Progenitor cell of endocrine pancreas (in vitro differentiated cells): ENCODE data around the gene RNF149. TPM values are rescaled to one million over a fixed set of nuclear protein-coding genes. Genes with fewer than 3 reads are reported as not detected.
A peak's percentile ranks its signal among the peaks of the same experiment; 100 is the strongest.

ENCODE experiments used
- DNase-seq: peaks from one replicate; pipeline ENCODE4 v3.0.0; 2021; ENCODE audit warnings: low spot score; ENCODE audit not compliant: unreplicated experiment
- H3K27ac Mint-ChIP-seq: 2 replicates; pipeline ENCODE4 v1.8.0; 2021; ENCODE audit warnings: mild to moderate bottlenecking, moderate library complexity, mixed read lengths
- H3K27me3 Mint-ChIP-seq: 2 replicates; pipeline ENCODE4 v1.8.0; 2021; ENCODE audit warnings: mixed read lengths
- H3K36me3 Mint-ChIP-seq: 2 replicates; pipeline ENCODE4 v1.8.0; 2022; ENCODE audit warnings: mixed read lengths; ENCODE audit not compliant: insufficient read depth
- H3K4me1 Mint-ChIP-seq: 2 replicates; pipeline ENCODE4 v1.8.0; 2021; ENCODE audit warnings: low read depth, mixed read lengths
- H3K4me3 Mint-ChIP-seq: 2 replicates; pipeline ENCODE4 v1.8.0; 2021; ENCODE audit warnings: low read depth, mild to moderate bottlenecking, moderate library complexity, mixed read lengths
- H3K9me3 Mint-ChIP-seq: 2 replicates; pipeline ENCODE4 v1.8.0; 2021; ENCODE audit warnings: low read depth, mixed read lengths
- total RNA-seq: library from RNA; stranded (reverse); gene quantifications from 2 replicates; pipeline ENCODE4 v1.2.1, GENCODE V29; 2021
- TF ChIP-seq, protein P1 (sequence below): fragments of 200-600 bp; sonication (generic); IDR thresholded peaks from one replicate; pipeline ENCODE4 v1.5.0; 2021; ENCODE audit warnings: antibody characterized with exemption, mild to moderate bottlenecking; ENCODE audit not compliant: unreplicated experiment

RNF149 gene
- total RNA-seq, 1 donor from 2014 or later = 51.5 TPM

DNA sequence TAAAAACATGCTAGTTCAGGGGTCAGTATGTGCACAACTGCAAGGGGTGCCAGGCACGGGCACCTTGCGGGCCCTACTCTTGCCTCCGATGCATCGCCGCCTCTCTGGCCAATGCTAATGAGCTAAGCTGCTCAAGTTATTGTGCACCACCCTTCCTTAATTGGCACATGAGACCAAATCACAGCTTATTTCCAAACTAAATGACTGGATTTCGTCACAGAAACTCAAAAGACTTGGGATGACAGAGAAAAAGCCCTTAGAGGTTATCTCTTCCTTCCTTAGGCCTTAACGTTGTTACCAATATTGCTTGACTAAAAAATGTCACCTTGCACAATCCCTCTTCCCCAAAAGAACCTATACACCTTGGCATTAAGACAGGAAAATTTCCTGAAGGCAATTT lies 7.7 kb downstream of the RNF149 start:
- DNase-seq = no peak
- peaks cover 25% of the 10 kb centered on the region for H3K4me1 Mint-ChIP-seq
- TF ChIP-seq, protein P1, sequence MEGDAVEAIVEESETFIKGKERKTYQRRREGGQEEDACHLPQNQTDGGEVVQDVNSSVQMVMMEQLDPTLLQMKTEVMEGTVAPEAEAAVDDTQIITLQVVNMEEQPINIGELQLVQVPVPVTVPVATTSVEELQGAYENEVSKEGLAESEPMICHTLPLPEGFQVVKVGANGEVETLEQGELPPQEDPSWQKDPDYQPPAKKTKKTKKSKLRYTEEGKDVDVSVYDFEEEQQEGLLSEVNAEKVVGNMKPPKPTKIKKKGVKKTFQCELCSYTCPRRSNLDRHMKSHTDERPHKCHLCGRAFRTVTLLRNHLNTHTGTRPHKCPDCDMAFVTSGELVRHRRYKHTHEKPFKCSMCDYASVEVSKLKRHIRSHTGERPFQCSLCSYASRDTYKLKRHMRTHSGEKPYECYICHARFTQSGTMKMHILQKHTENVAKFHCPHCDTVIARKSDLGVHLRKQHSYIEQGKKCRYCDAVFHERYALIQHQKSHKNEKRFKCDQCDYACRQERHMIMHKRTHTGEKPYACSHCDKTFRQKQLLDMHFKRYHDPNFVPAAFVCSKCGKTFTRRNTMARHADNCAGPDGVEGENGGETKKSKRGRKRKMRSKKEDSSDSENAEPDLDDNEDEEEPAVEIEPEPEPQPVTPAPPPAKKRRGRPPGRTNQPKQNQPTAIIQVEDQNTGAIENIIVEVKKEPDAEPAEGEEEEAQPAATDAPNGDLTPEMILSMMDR = no peak
- peaks cover 12% of the 10 kb centered on the region for H3K36me3 Mint-ChIP-seq
- no peaks in the 10 kb centered on the region for H3K9me3 Mint-ChIP-seq
- no peaks in the 10 kb centered on the region for H3K27me3 Mint-ChIP-seq
- H3K27ac Mint-ChIP-seq = no peak overlapping the region
- H3K4me3 Mint-ChIP-seq = no peak overlapping the region

DNA sequence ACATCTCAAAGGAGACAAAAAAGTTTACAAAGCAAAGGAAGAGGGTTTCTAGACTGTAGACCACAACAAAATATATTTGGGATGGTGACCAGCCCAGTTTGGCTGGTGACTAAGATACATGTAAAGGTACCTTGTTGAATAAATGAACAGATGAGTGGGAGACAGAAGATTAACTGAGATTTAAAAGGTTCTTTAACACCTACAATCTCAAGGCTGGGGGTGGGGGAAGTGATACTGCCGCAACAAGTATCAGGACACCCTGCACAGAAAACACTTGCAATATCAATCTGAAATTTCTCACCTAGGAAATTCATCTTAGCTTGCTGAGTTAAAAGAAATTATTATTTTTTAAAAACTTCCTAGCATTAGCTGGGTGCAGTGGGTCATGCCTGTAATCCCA lies 8.3 kb downstream of the RNF149 start:
- Mint-ChIP-seq H3K9me3 (no peaks in the 10 kb centered on the region), H3K36me3 (peaks cover 11% of the 10 kb centered on the region)
- TF ChIP-seq, protein P1 = no peak

DNA sequence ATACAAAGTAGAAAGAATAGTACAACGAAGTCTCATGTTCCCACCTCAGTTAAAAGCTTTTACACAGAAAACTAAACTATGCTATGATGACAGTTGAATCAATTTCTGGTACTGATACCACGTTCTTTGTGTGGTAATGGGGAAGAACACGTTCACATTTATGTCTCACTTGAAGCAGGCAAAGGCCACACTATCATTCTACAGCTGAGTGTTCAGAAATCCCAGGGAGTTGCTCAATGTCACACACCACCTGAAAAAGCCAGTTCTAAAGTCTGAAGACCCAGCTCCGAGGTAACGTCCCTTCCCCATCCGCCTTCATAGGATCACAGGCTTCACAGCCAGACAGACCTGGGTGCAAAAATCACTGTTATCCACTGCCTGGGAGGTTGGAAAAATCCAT lies 8.9 kb downstream of the RNF149 start:
- TF ChIP-seq, protein P1 = no peak
- no peak overlapping the region for H3K4me3 Mint-ChIP-seq
- no peaks in the 10 kb centered on the region for H3K9me3 Mint-ChIP-seq
- H3K27ac Mint-ChIP-seq = peak overlapping the region; percentile 44
- H3K36me3 Mint-ChIP-seq = peaks cover 11% of the 10 kb centered on the region
- peaks cover 17% of the 10 kb centered on the region for H3K4me1 Mint-ChIP-seq
- H3K27me3 Mint-ChIP-seq = no peaks in the 10 kb centered on the region
- DNase-seq = no peak

More for the DNA sequence above, 8.3 kb downstream of the RNF149 start:
- H3K27ac Mint-ChIP-seq = peak overlapping the region; percentile 44
- H3K27me3 Mint-ChIP-seq = no peaks in the 10 kb centered on the region
- peaks cover 18% of the 10 kb centered on the region for H3K4me1 Mint-ChIP-seq
- H3K4me3 Mint-ChIP-seq = no peak overlapping the region
- no peak for DNase-seq

DNA sequence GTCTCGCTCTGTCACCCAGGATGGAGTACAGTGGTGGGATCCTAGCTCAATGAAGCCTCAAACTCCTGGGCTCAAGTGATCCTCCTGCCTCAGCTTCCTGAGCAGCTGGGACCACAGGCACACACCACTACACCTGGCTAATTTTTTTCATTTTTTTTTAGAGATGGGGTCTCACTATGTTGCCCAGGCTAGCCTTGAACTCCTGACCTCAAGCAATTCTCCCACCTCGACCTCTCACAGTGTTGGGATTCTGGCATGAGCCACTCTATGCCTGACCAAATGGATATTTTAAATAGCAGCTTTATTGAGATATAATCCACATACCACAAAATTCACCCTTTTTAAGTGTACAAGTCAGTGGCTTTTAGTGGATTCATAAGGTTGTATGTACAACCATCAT lies 11.1 kb downstream of the RNF149 start:
- H3K27me3 Mint-ChIP-seq = no peaks in the 10 kb centered on the region

DNA sequence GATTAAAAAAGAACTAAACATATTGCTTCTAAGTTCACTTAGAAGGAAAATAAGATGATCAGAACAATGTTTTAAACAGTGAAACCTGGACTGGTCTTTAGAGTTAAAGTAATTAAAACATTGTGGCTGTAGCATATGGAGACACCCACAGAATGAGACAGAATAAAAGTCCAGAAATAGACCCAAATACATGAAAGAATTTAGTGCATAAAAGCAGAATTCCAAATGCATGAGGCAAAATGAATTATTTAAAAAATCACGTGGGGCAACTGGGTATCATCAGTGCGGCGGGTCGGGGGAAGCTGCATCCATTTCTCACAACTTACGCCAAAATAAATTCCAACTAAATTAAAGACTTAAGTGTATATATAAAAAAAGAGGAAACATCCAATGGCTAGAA lies 12.1 kb downstream of the RNF149 start:
- H3K9me3 Mint-ChIP-seq = no peaks in the 10 kb centered on the region
- TF ChIP-seq, protein P1 = no peak
- no peak overlapping the region for H3K4me3 Mint-ChIP-seq
- no peak for DNase-seq
- H3K36me3 Mint-ChIP-seq = peaks cover 6% of the 10 kb centered on the region
- no peak overlapping the region for H3K27ac Mint-ChIP-seq
- H3K4me1 Mint-ChIP-seq = peaks cover 17% of the 10 kb centered on the region
- H3K27me3 Mint-ChIP-seq = no peaks in the 10 kb centered on the region

More for the DNA sequence above, 11.1 kb downstream of the RNF149 start:
- peaks cover 17% of the 10 kb centered on the region for H3K4me1 Mint-ChIP-seq
- no peaks in the 10 kb centered on the region for H3K9me3 Mint-ChIP-seq
- H3K27ac Mint-ChIP-seq = no peak overlapping the region
- H3K4me3 Mint-ChIP-seq = no peak overlapping the region
- TF ChIP-seq, protein P1 = no peak
- no peak for DNase-seq
- H3K36me3 Mint-ChIP-seq = peaks cover 6% of the 10 kb centered on the region
